HG03565 (cell line): ENCODE measurements around the gene PEBP1.

ENCODE experiments used
- ATAC-seq: cut with Tn5 transposase; IDR thresholded peaks from one replicate; pipeline ENCODE4 v1.9.1; 2021; ENCODE audit warnings: mild to moderate bottlenecking, moderate library complexity; ENCODE audit not compliant: unreplicated experiment

PEBP1 gene

GRCh38 chr12:118190266-118190665 lies 54.3 kb downstream of the PEBP1 start:
- no peak for ATAC-seq

GRCh38 chr12:118193477-118193876 lies 57.6 kb downstream of the PEBP1 start:
- ATAC-seq: no peak

- ATAC-seq: no peak
Measured at GRCh38 chr12:118193958-118194357, 58.0 kb downstream of the PEBP1 start.
